GM12801 (cell line): Measurements from ENCODE around the gene MRPS30.

ENCODE experiments used
- CTCF ChIP-seq: IDR thresholded peaks from one replicate; pipeline ENCODE4 v1.5.1; 2011; ENCODE audit warnings: control low read depth; ENCODE audit not compliant: insufficient read length; ENCODE audit errors: extremely low read depth

MRPS30 gene

GRCh38 chr5:44783634-44784315 is 25.0 kb upstream of the MRPS30 start:
- no peak for TF ChIP-seq CTCF

- no peak for TF ChIP-seq CTCF
These were observed 21.0 kb upstream of the MRPS30 start for GRCh38 chr5:44787731-44788130.

GRCh38 chr5:44794371-44794770 is 14.4 kb upstream of the MRPS30 start:
- no peak for TF ChIP-seq CTCF

- TF ChIP-seq CTCF = no peak
These were observed 13.3 kb upstream of the MRPS30 start for GRCh38 chr5:44795496-44795895.

- no peak for TF ChIP-seq CTCF
These were observed 10.9 kb upstream of the MRPS30 start for GRCh38 chr5:44797841-44798240.

GRCh38 chr5:44801992-44802391 is 6.8 kb upstream of the MRPS30 start:
- TF ChIP-seq CTCF = no peak

- no peak for TF ChIP-seq CTCF
These were observed 2.1 kb upstream of the MRPS30 start for GRCh38 chr5:44806608-44807007.
